Suprapubic skin (tissue), 4 donors: ENCODE data around the gene CD44.

ENCODE experiments used
- CTCF ChIP-seq, 2 donors: fragments of 200-600 bp in 1 of 2; fragments of 450-650 bp in 1 of 2; sonication (generic) in 1 of 2; IDR thresholded peaks; one replicate each; pipeline ENCODE4 v1.5.1; 2016 to 2019; ENCODE audit warnings: antibody characterized with exemption in 2 of 2, mild to moderate bottlenecking in 1 of 2, moderate library complexity in 1 of 2
- EP300 ChIP-seq: sonication (generic); formaldehyde crosslinking; IDR thresholded peaks from one replicate; pipeline ENCODE4 v1.6.1; 2017; ENCODE audit warnings: antibody characterized with exemption
- POLR2A ChIP-seq, 2 donors: fragments of 450-650 bp; IDR thresholded peaks; one replicate each; pipeline ENCODE4 v1.6.1; 2017; ENCODE audit warnings: antibody characterized with exemption in 2 of 2, mild to moderate bottlenecking in 2 of 2, moderate library complexity in 2 of 2
- POLR2AphosphoS5 ChIP-seq, 3 donors: sonication (generic); formaldehyde crosslinking; IDR thresholded peaks; one replicate each; pipeline ENCODE4 v1.6.1; 2017; ENCODE audit warnings: antibody characterized with exemption in 3 of 3

- TF ChIP-seq CTCF (IDR thresholded peaks at IDR 0.05) (no peak), POLR2A (IDR thresholded peaks at IDR 0.05) (no peak), EP300 (no peak), POLR2AphosphoS5 (IDR thresholded peaks at IDR 0.05) (no peak)
Observed at GRCh38 chr11:35265755-35266454, 126.9 kb downstream of the CD44 start.
